ENCODE measurements around the gene DNAH9.

DNA sequence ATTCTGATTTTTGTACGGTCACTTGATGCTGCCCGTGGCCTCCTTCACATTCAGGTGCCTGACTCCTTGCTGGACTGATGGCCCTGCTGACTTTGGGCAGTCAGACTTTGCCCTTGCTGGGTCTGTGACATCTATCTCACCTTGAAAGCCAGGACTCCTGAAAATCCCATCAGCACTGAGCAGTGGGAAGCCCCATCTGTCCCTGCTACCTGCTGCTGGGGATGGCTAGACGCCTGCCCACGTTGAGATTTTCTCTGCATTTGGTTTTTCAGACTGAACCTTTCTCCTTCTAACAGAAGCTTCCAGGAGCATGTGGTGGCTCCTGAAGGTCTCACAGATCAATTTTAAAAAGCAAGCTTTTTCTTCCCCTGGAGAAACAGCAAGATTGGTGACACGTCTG lies 409.2 kb downstream of the DNAH9 start:
- no peak for TF ChIP-seq CTCF (IDR thresholded peaks at IDR 0.05; ENCODE audit: borderline replicate concordance, extremely low read depth, low read length, poor library complexity, severe bottlenecking)
- no peak for TF ChIP-seq EZH2 (IDR thresholded peaks at IDR 0.05; ENCODE audit: borderline replicate concordance, low read depth, low read length, severe bottlenecking)

Data from DND-41 (cell line).